SJCRH30 (cell line): ENCODE results near the gene CBARP. TPM values are rescaled to one million over a fixed set of nuclear protein-coding genes. Genes with fewer than 3 reads are reported as not detected.
A peak's percentile ranks its signal among the peaks of the same experiment; 100 is the strongest.

Source experiments
- DNase-seq, 2 experiments: peaks; one replicate each; pipeline ENCODE4 v3.0.0-alpha.2; 2015 to 2020
- H3K27ac ChIP-seq: fragments of 250-450 bp; sonication (Bioruptor Pico); 2 replicates; pipeline ENCODE4 v1.5.1; 2020; ENCODE audit warnings: mild to moderate bottlenecking, moderate library complexity
- H3K27me3 ChIP-seq: fragments of 250-450 bp; sonication (Bioruptor Pico); 2 replicates; pipeline ENCODE4 v1.5.1; 2020; ENCODE audit warnings: mild to moderate bottlenecking, moderate library complexity
- H3K36me3 ChIP-seq: fragments of 250-450 bp; sonication (Bioruptor Pico); 2 replicates; pipeline ENCODE4 v1.5.1; 2020; ENCODE audit warnings: mild to moderate bottlenecking, moderate library complexity
- H3K4me1 ChIP-seq: fragments of 250-450 bp; sonication (Bioruptor Pico); 2 replicates; pipeline ENCODE4 v1.5.1; 2020; ENCODE audit warnings: mild to moderate bottlenecking, moderate library complexity
- H3K4me3 ChIP-seq: fragments of 250-450 bp; sonication (Bioruptor Pico); 2 replicates; pipeline ENCODE4 v1.5.1; 2020; ENCODE audit warnings: mild to moderate bottlenecking, moderate library complexity
- H3K9me3 ChIP-seq: fragments of 250-450 bp; sonication (Bioruptor Pico); replicated peaks from 2 replicates; pipeline ENCODE4 v1.5.1; 2020; ENCODE audit warnings: mild to moderate bottlenecking, moderate library complexity
- total RNA-seq: library from RNA; depleted of rRNA; stranded (reverse); fragments of >200 nt; shearing (Covaris generic); gene quantifications from 2 replicates; pipeline ENCODE4 v1.2.3, GENCODE V29; 2014

The CBARP gene
- total RNA-seq, 1 experiment from 2014 or later, result 1.9 TPM

GRCh38 chr19:1235625-1236538 lies 1.9 kb downstream of the CBARP start:
- Histone ChIP-seq H3K4me1 (peaks cover 12% of the 10 kb centered on the region; the same call in 1 of the 2 replicates), H3K9me3 (no peaks in the 10 kb centered on the region), H3K27me3 (peaks cover 4% of the 10 kb centered on the region; the same call in 1 of the 2 replicates), H3K27ac (no peak overlapping the region), H3K4me3 (peak overlapping the region; percentile 61), H3K36me3 (no peaks in the 10 kb centered on the region)
- DNase-seq, result no peak

GRCh38 chr19:1234955-1235380 lies 2.8 kb downstream of the CBARP start:
- Histone ChIP-seq H3K27ac (no peak overlapping the region), H3K36me3 (no peaks in the 10 kb centered on the region), H3K4me3 (no peak overlapping the region), H3K9me3 (no peaks in the 10 kb centered on the region), H3K27me3 (peaks cover 4% of the 10 kb centered on the region; the same call in 1 of the 2 replicates), H3K4me1 (peaks cover 11% of the 10 kb centered on the region; the same call in 1 of the 2 replicates)
- DNase-seq, result no peak

- no peak overlapping the region for H3K4me3 ChIP-seq
- no peaks in the 10 kb centered on the region for H3K36me3 ChIP-seq
- no peak overlapping the region for H3K27ac ChIP-seq
- H3K4me1 ChIP-seq, result peaks cover 11% of the 10 kb centered on the region; the same call in 1 of the 2 replicates
- H3K27me3 ChIP-seq, result peaks cover 4% of the 10 kb centered on the region; the same call in 1 of the 2 replicates
- no peaks in the 10 kb centered on the region for H3K9me3 ChIP-seq
- DNase-seq, result no peak
Observed at GRCh38 chr19:1234051-1234954, 3.5 kb downstream of the CBARP start.

- Histone ChIP-seq H3K27me3 (peaks cover 1% of the 10 kb centered on the region; the same call in 1 of the 2 replicates), H3K36me3 (peaks cover under 1% of the 10 kb centered on the region), H3K9me3 (no peaks in the 10 kb centered on the region), H3K4me3 (no peak overlapping the region), H3K27ac (peak overlapping the region; percentile 17; the same call in 1 of the 2 replicates), H3K4me1 (peaks cover 11% of the 10 kb centered on the region; the same call in 1 of the 2 replicates)
- no peak for DNase-seq
Observed at GRCh38 chr19:1233115-1233667, 4.6 kb downstream of the CBARP start.

- Histone ChIP-seq H3K4me3 (no peak overlapping the region), H3K27ac (peak overlapping the region; percentile 17; the same call in 1 of the 2 replicates), H3K36me3 (peaks cover 5% of the 10 kb centered on the region), H3K27me3 (no peaks in the 10 kb centered on the region), H3K9me3 (no peaks in the 10 kb centered on the region), H3K4me1 (peaks cover 11% of the 10 kb centered on the region; the same call in 1 of the 2 replicates)
- peak; percentile 51 to 57 for DNase-seq
Observed at GRCh38 chr19:1232652-1233072, 5.1 kb downstream of the CBARP start.

GRCh38 chr19:1231729-1232637 lies 5.8 kb downstream of the CBARP start:
- Histone ChIP-seq H3K27ac (peak overlapping the region; percentile 17; the same call in 1 of the 2 replicates), H3K4me3 (no peak overlapping the region), H3K4me1 (peaks cover 11% of the 10 kb centered on the region; the same call in 1 of the 2 replicates), H3K9me3 (no peaks in the 10 kb centered on the region), H3K36me3 (peaks cover 11% of the 10 kb centered on the region), H3K27me3 (no peaks in the 10 kb centered on the region)
- no peak for DNase-seq

GRCh38 chr19:1230783-1231489 lies 6.9 kb downstream of the CBARP start:
- Histone ChIP-seq H3K9me3 (no peaks in the 10 kb centered on the region), H3K36me3 (peaks cover 20% of the 10 kb centered on the region), H3K27me3 (no peaks in the 10 kb centered on the region), H3K4me1 (peaks cover 8% of the 10 kb centered on the region; the same call in 1 of the 2 replicates), H3K4me3 (no peak overlapping the region), H3K27ac (no peak overlapping the region)
- DNase-seq, result no peak

GRCh38 chr19:1229924-1230782 lies 7.7 kb downstream of the CBARP start:
- Histone ChIP-seq H3K36me3 (peaks cover 20% of the 10 kb centered on the region), H3K9me3 (no peaks in the 10 kb centered on the region), H3K27ac (no peak overlapping the region), H3K27me3 (no peaks in the 10 kb centered on the region), H3K4me3 (no peak overlapping the region), H3K4me1 (peaks cover 8% of the 10 kb centered on the region; the same call in 1 of the 2 replicates)
- no peak for DNase-seq

- DNase-seq, result no peak
- Histone ChIP-seq H3K27me3 (no peaks in the 10 kb centered on the region), H3K27ac (no peak overlapping the region), H3K4me3 (no peak overlapping the region), H3K4me1 (peaks cover 8% of the 10 kb centered on the region; the same call in 1 of the 2 replicates), H3K9me3 (no peaks in the 10 kb centered on the region), H3K36me3 (peaks cover 20% of the 10 kb centered on the region)
Observed at GRCh38 chr19:1229056-1229923, 8.5 kb downstream of the CBARP start.

- no peaks in the 10 kb centered on the region for H3K27me3 ChIP-seq
- no peak for DNase-seq
- peaks cover 8% of the 10 kb centered on the region; the same call in 1 of the 2 replicates for H3K4me1 ChIP-seq
- peaks cover 20% of the 10 kb centered on the region for H3K36me3 ChIP-seq
- H3K9me3 ChIP-seq, result no peaks in the 10 kb centered on the region
- H3K27ac ChIP-seq, result no peak overlapping the region
- no peak overlapping the region for H3K4me3 ChIP-seq
Observed at GRCh38 chr19:1228161-1228957, 9.4 kb downstream of the CBARP start.
